HepG2 (cell line): Measurements from ENCODE around the gene LGALS1. TPM values are rescaled to one million over a fixed set of nuclear protein-coding genes. Genes with fewer than 3 reads are reported as not detected.
A peak's percentile ranks its signal among the peaks of the same experiment; 100 is the strongest.

ENCODE experiments used
- ARID4A ChIP-seq: sonication (generic); formaldehyde crosslinking; IDR thresholded peaks from 2 replicates; pipeline ENCODE4 v1.5.0; 2020; ENCODE audit warnings: mild to moderate bottlenecking, missing genetic modification reagents, borderline replicate concordance
- DBP ChIP-seq: sonication (generic); formaldehyde crosslinking; IDR thresholded peaks from 2 replicates; pipeline ENCODE4 v1.4.0; 2020; ENCODE audit warnings: missing genetic modification reagents; ENCODE audit errors: not compliant biosample characterization
- GLI4 ChIP-seq: sonication (generic); formaldehyde crosslinking; IDR thresholded peaks from 2 replicates; pipeline ENCODE4 v1.5.1; 2020; ENCODE audit warnings: missing genetic modification reagents, mild to moderate bottlenecking, moderate library complexity, borderline replicate concordance
- IKZF1 ChIP-seq: fragments of 450-650 bp; IDR thresholded peaks from 2 replicates; pipeline ENCODE4 v1.7.1; 2016
- TEF ChIP-seq: sonication (generic); formaldehyde crosslinking; IDR thresholded peaks from 2 replicates; pipeline ENCODE4 v1.5.0; 2020; ENCODE audit warnings: missing genetic modification reagents
- ZC3H4 ChIP-seq: sonication (generic); formaldehyde crosslinking; IDR thresholded peaks from 2 replicates; pipeline ENCODE4 v1.4.0; 2020; ENCODE audit warnings: missing genetic modification reagents, borderline replicate concordance
- ZIK1 ChIP-seq: sonication (generic); formaldehyde crosslinking; IDR thresholded peaks from 2 replicates; pipeline ENCODE4 v1.5.0; 2020; ENCODE audit warnings: mild to moderate bottlenecking, low read depth, missing genetic modification reagents, borderline replicate concordance
- ZNF280D ChIP-seq: sonication (generic); formaldehyde crosslinking; IDR thresholded peaks from 2 replicates; pipeline ENCODE4 v1.5.1; 2020; ENCODE audit warnings: mild to moderate bottlenecking, missing genetic modification reagents
- ZNF407 ChIP-seq: sonication (generic); formaldehyde crosslinking; IDR thresholded peaks from one replicate; pipeline ENCODE4 v1.5.1; 2020; ENCODE audit warnings: mild to moderate bottlenecking, missing genetic modification reagents; ENCODE audit errors: not compliant biosample characterization
- polyA plus RNA-seq, 8 experiments: library from polyadenylated mRNA; depleted of rRNA in 3 of 8; stranded (reverse) in 7 of 8; unstranded in 1 of 8; fragments of >200 nt; fragmentation: Illumina TruSeq in 4 of 8; extraction: Trizol in 4 of 8; gene quantifications; 2 replicates each; pipeline versions ENCODE4 v1.2.1 to v1.2.3, GENCODE V29; 2011 to 2016; ENCODE audit warnings: low read depth in 4 of 8, missing spikeins in 1 of 8, mixed read lengths in 1 of 8; ENCODE audit not compliant: insufficient read depth in 1 of 8
- total RNA-seq, 5 experiments: library from RNA; depleted of rRNA; stranded (reverse); fragments of >200 nt; fragmentation: Illumina TruSeq; extraction: Trizol; gene quantifications; 2 replicates each; pipeline ENCODE4 v1.2.3, GENCODE V29; 2016; ENCODE audit warnings: low read depth in 1 of 5

Gene LGALS1
- total and polyA plus RNA-seq, 2 of the 13 experiments (the other 11 are each of a cell fraction or from before 2014, with no cell fraction given): 103 to 858 TPM

- TF ChIP-seq ZNF407 (peak; percentile 44), DBP (no peak), ARID4A (CRISPR knock-in tag) (peak; percentile 64; the same call in 1 of the 2 replicates), ZC3H4 (CRISPR knock-in tag) (no peak), ZIK1 (CRISPR knock-in tag) (peak; percentile 35; the same call in 1 of the 2 replicates), TEF (no peak), ZNF280D (CRISPR knock-in tag) (peak; percentile 66; the same call in 1 of the 2 replicates), GLI4 (no peak), IKZF1 (no peak)
Measured at GRCh38 chr22:37631448-37632173, 43.8 kb upstream of the LGALS1 start (continued).
